ENCODE measurements around the gene ANKMY1. TPM values are rescaled to one million over a fixed set of nuclear protein-coding genes. Genes with fewer than 3 reads are reported as not detected.

Gene ANKMY1
- total and polyA plus RNA-seq, 2 donors, result 6.6 to 10.3 TPM

- Histone ChIP-seq H3K9me3 (ENCODE audit: control insufficient read depth in 2 of 2, insufficient read depth in 1 of 2, low read length in 1 of 2) (no peaks in the 10 kb centered on the region), H3K27ac (ENCODE audit: low read depth in 1 of 2, low read length in 1 of 2) (no peak overlapping the region), H3K36me3 (ENCODE audit: control insufficient read depth in 2 of 2, insufficient read depth in 2 of 2, low read length in 1 of 2) (peaks cover 0 to 2% of the 10 kb centered on the region in 2 donors), H3K4me1 (ENCODE audit: control insufficient read depth in 2 of 2, insufficient read depth in 2 of 2, low read length in 2 of 2) (no peaks in the 10 kb centered on the region), H3K4me3 (ENCODE audit: low read length in 2 of 2) (no peak overlapping the region), H3K27me3 (ENCODE audit: control insufficient read depth in 2 of 2, insufficient read depth in 1 of 2, low read length in 1 of 2) (no peaks in the 10 kb centered on the region)
- DNase-seq (ENCODE audit: low read depth in 6 of 9, low spot score in 9 of 9), result no peak
- 95% methylated on average over 14 of the region's 14 CpGs for WGBS
Measured at GRCh38 chr2:240505910-240506309, 51.9 kb downstream of the ANKMY1 start.

GRCh38 chr2:240503848-240504247, 53.9 kb downstream of the ANKMY1 start:
- Histone ChIP-seq H3K4me1 (ENCODE audit: control insufficient read depth in 2 of 2, insufficient read depth in 2 of 2, low read length in 2 of 2) (no peaks in the 10 kb centered on the region), H3K27me3 (ENCODE audit: control insufficient read depth in 2 of 2, insufficient read depth in 1 of 2, low read length in 1 of 2) (no peaks in the 10 kb centered on the region), H3K9me3 (ENCODE audit: control insufficient read depth in 2 of 2, insufficient read depth in 1 of 2, low read length in 1 of 2) (no peaks in the 10 kb centered on the region), H3K36me3 (ENCODE audit: control insufficient read depth in 2 of 2, insufficient read depth in 2 of 2, low read length in 1 of 2) (peaks cover 0 to 10% of the 10 kb centered on the region in 2 donors), H3K27ac (ENCODE audit: low read depth in 1 of 2, low read length in 1 of 2) (no peak overlapping the region), H3K4me3 (ENCODE audit: low read length in 2 of 2) (no peak overlapping the region)
- WGBS, result 97% methylated on average over 7 of the region's 7 CpGs
- no peak for DNase-seq (ENCODE audit: low read depth in 6 of 9, low spot score in 9 of 9)

GRCh38 chr2:240503375-240503774, 54.4 kb downstream of the ANKMY1 start:
- H3K9me3 ChIP-seq (ENCODE audit: control insufficient read depth in 2 of 2, insufficient read depth in 1 of 2, low read length in 1 of 2), result no peaks in the 10 kb centered on the region
- DNase-seq (ENCODE audit: low read depth in 6 of 9, low spot score in 9 of 9), result no peak
- H3K4me1 ChIP-seq (ENCODE audit: control insufficient read depth in 2 of 2, insufficient read depth in 2 of 2, low read length in 2 of 2), result no peaks in the 10 kb centered on the region
- no peak overlapping the region for H3K27ac ChIP-seq (ENCODE audit: low read depth in 1 of 2, low read length in 1 of 2)
- H3K27me3 ChIP-seq (ENCODE audit: control insufficient read depth in 2 of 2, insufficient read depth in 1 of 2, low read length in 1 of 2), result no peaks in the 10 kb centered on the region
- WGBS, result 98% methylated on average over 9 of the region's 9 CpGs
- H3K4me3 ChIP-seq (ENCODE audit: low read length in 2 of 2), result no peak overlapping the region
- peaks cover 0 to 14% of the 10 kb centered on the region in 2 donors for H3K36me3 ChIP-seq (ENCODE audit: control insufficient read depth in 2 of 2, insufficient read depth in 2 of 2, low read length in 1 of 2)

- Histone ChIP-seq H3K4me3 (ENCODE audit: low read length in 2 of 2) (no peak overlapping the region), H3K27ac (ENCODE audit: low read depth in 1 of 2, low read length in 1 of 2) (no peak overlapping the region), H3K36me3 (ENCODE audit: control insufficient read depth in 2 of 2, insufficient read depth in 2 of 2, low read length in 1 of 2) (peaks cover 0 to 14% of the 10 kb centered on the region in 2 donors), H3K27me3 (ENCODE audit: control insufficient read depth in 2 of 2, insufficient read depth in 1 of 2, low read length in 1 of 2) (no peaks in the 10 kb centered on the region), H3K9me3 (ENCODE audit: control insufficient read depth in 2 of 2, insufficient read depth in 1 of 2, low read length in 1 of 2) (no peaks in the 10 kb centered on the region), H3K4me1 (ENCODE audit: control insufficient read depth in 2 of 2, insufficient read depth in 2 of 2, low read length in 2 of 2) (no peaks in the 10 kb centered on the region)
- no peak for DNase-seq (ENCODE audit: low read depth in 6 of 9, low spot score in 9 of 9)
- 96% methylated on average over 14 of the region's 14 CpGs for WGBS
Measured at GRCh38 chr2:240502430-240503121, 55.2 kb downstream of the ANKMY1 start.

- no peak for DNase-seq (ENCODE audit: low read depth in 6 of 9, low spot score in 9 of 9)
- H3K4me1 ChIP-seq (ENCODE audit: control insufficient read depth in 2 of 2, insufficient read depth in 2 of 2, low read length in 2 of 2), result no peaks in the 10 kb centered on the region
- no peaks in the 10 kb centered on the region for H3K27me3 ChIP-seq (ENCODE audit: control insufficient read depth in 2 of 2, insufficient read depth in 1 of 2, low read length in 1 of 2)
- H3K27ac ChIP-seq (ENCODE audit: low read depth in 1 of 2, low read length in 1 of 2), result no peak overlapping the region
- no peaks in the 10 kb centered on the region for H3K9me3 ChIP-seq (ENCODE audit: control insufficient read depth in 2 of 2, insufficient read depth in 1 of 2, low read length in 1 of 2)
- WGBS, result 98% methylated on average over 5 of the region's 5 CpGs
- peaks cover 0 to 14% of the 10 kb centered on the region in 2 donors for H3K36me3 ChIP-seq (ENCODE audit: control insufficient read depth in 2 of 2, insufficient read depth in 2 of 2, low read length in 1 of 2)
- H3K4me3 ChIP-seq (ENCODE audit: low read length in 2 of 2), result no peak overlapping the region
Measured at GRCh38 chr2:240502059-240502429, 55.7 kb downstream of the ANKMY1 start.

GRCh38 chr2:240501531-240501991, 56.2 kb downstream of the ANKMY1 start:
- DNase-seq (ENCODE audit: low read depth in 6 of 9, low spot score in 9 of 9), result no peak
- Histone ChIP-seq H3K27ac (ENCODE audit: low read depth in 1 of 2, low read length in 1 of 2) (no peak overlapping the region), H3K4me1 (ENCODE audit: control insufficient read depth in 2 of 2, insufficient read depth in 2 of 2, low read length in 2 of 2) (no peaks in the 10 kb centered on the region), H3K27me3 (ENCODE audit: control insufficient read depth in 2 of 2, insufficient read depth in 1 of 2, low read length in 1 of 2) (no peaks in the 10 kb centered on the region), H3K36me3 (ENCODE audit: control insufficient read depth in 2 of 2, insufficient read depth in 2 of 2, low read length in 1 of 2) (peaks cover 0 to 14% of the 10 kb centered on the region in 2 donors), H3K4me3 (ENCODE audit: low read length in 2 of 2) (no peak overlapping the region), H3K9me3 (ENCODE audit: control insufficient read depth in 2 of 2, insufficient read depth in 1 of 2, low read length in 1 of 2) (no peaks in the 10 kb centered on the region)
- WGBS, result 96% methylated on average over 13 of the region's 13 CpGs

- Histone ChIP-seq H3K4me3 (ENCODE audit: low read length in 2 of 2) (no peak overlapping the region), H3K36me3 (ENCODE audit: control insufficient read depth in 2 of 2, insufficient read depth in 2 of 2, low read length in 1 of 2) (peaks cover 0 to 14% of the 10 kb centered on the region in 2 donors), H3K27ac (ENCODE audit: low read depth in 1 of 2, low read length in 1 of 2) (no peak overlapping the region), H3K9me3 (ENCODE audit: control insufficient read depth in 2 of 2, insufficient read depth in 1 of 2, low read length in 1 of 2) (no peaks in the 10 kb centered on the region), H3K27me3 (ENCODE audit: control insufficient read depth in 2 of 2, insufficient read depth in 1 of 2, low read length in 1 of 2) (no peaks in the 10 kb centered on the region), H3K4me1 (ENCODE audit: control insufficient read depth in 2 of 2, insufficient read depth in 2 of 2, low read length in 2 of 2) (no peaks in the 10 kb centered on the region)
- no peak for DNase-seq (ENCODE audit: low read depth in 6 of 9, low spot score in 9 of 9)
- 98% methylated on average over 24 of the region's 24 CpGs for WGBS
Measured at GRCh38 chr2:240500561-240501423, 57.0 kb downstream of the ANKMY1 start.

- Histone ChIP-seq H3K36me3 (ENCODE audit: control insufficient read depth in 2 of 2, insufficient read depth in 2 of 2, low read length in 1 of 2) (peaks cover 0 to 14% of the 10 kb centered on the region in 2 donors), H3K9me3 (ENCODE audit: control insufficient read depth in 2 of 2, insufficient read depth in 1 of 2, low read length in 1 of 2) (no peaks in the 10 kb centered on the region), H3K4me3 (ENCODE audit: low read length in 2 of 2) (no peak overlapping the region), H3K27ac (ENCODE audit: low read depth in 1 of 2, low read length in 1 of 2) (no peak overlapping the region), H3K27me3 (ENCODE audit: control insufficient read depth in 2 of 2, insufficient read depth in 1 of 2, low read length in 1 of 2) (no peaks in the 10 kb centered on the region), H3K4me1 (ENCODE audit: control insufficient read depth in 2 of 2, insufficient read depth in 2 of 2, low read length in 2 of 2) (no peaks in the 10 kb centered on the region)
- DNase-seq (ENCODE audit: low read depth in 6 of 9, low spot score in 9 of 9), result no peak
- WGBS, result 93% methylated on average over 32 of the region's 32 CpGs
Measured at GRCh38 chr2:240499309-240500301, 58.2 kb downstream of the ANKMY1 start.
